IMR-90 (cell line): ENCODE data around the gene AKR1D1. TPM values are rescaled to one million over a fixed set of nuclear protein-coding genes. Genes with fewer than 3 reads are reported as not detected.

Experiments
- ATAC-seq: fragments of 200-7000 bp; cut with Tn5 transposase; 2 replicates; pipeline ENCODE4 v1.9.1; 2020; ENCODE audit warnings: low read depth, mild to moderate bottlenecking, moderate library complexity
- BruUV-seq: library from RNA; stranded (reverse); fragments of 400-500 nt; replicated peaks from 2 replicates; lab custom pipeline; 2021; lab: Mats Ljungman, UMichigan
- CTCF ChIA-PET: fragments of 300-600 bp; formaldehyde crosslinking; extraction: SDS; loops from one replicate; lab custom pipeline; 2021; ENCODE audit warnings: antibody characterized with exemption; lab: Yijun Ruan, JAX
- POLR2A ChIA-PET: fragments of 300-600 bp; sonication (Branson Sonifier 250); formaldehyde crosslinking; loops from one replicate; lab custom pipeline; 2022; ENCODE audit warnings: antibody characterized with exemption; ENCODE audit not compliant: unreplicated experiment; lab: Charles Lee
- DNase-seq: peaks from one replicate; pipeline ENCODE4 v3.0.0; 2013
- H2AFZ ChIP-seq: replicated peaks from 2 replicates; pipeline ENCODE3; 2013; ENCODE audit warnings: low read length, mild to moderate bottlenecking; ENCODE audit not compliant: poor library complexity
- H2AK5ac ChIP-seq: 2 replicates; pipeline ENCODE4 v1.6.1; 2013; ENCODE audit warnings: low read depth, low read length, inconsistent platforms
- H2AK9ac ChIP-seq: replicated peaks from 2 replicates; pipeline ENCODE3; 2013; ENCODE audit warnings: mild to moderate bottlenecking, low read depth, low read length, moderate library complexity; ENCODE audit not compliant: poor library complexity
- H2BK120ac ChIP-seq: 2 replicates; pipeline ENCODE4 v1.6.1; 2013; ENCODE audit warnings: low read depth, low read length, inconsistent platforms
- H2BK15ac ChIP-seq: 3 replicates; pipeline ENCODE4 v1.6.1; 2013; ENCODE audit warnings: low read depth, low read length, inconsistent platforms
- H2BK20ac ChIP-seq: 2 replicates; pipeline ENCODE4 v1.6.1; 2013; ENCODE audit warnings: low read depth, mild to moderate bottlenecking, inconsistent platforms, low read length, moderate library complexity
- H2BK5ac ChIP-seq: 2 replicates; pipeline ENCODE4 v1.6.1; 2013; ENCODE audit warnings: mild to moderate bottlenecking, low read depth, low read length, inconsistent platforms; ENCODE audit not compliant: poor library complexity, severe bottlenecking
- H3K14ac ChIP-seq: replicated peaks from 2 replicates; pipeline ENCODE4 v1.6.1; 2013; ENCODE audit warnings: low read depth, low read length, inconsistent platforms
- H3K18ac ChIP-seq: 2 replicates; pipeline ENCODE4 v1.6.1; 2013; ENCODE audit warnings: low read depth, low read length, control low read depth
- H3K23ac ChIP-seq: 2 replicates; pipeline ENCODE4 v1.6.1; 2013; ENCODE audit warnings: low read depth, low read length, inconsistent platforms
- H3K27ac ChIP-seq: 2 replicates; pipeline ENCODE4 v1.5.1; 2013; ENCODE audit warnings: mild to moderate bottlenecking, control low read depth, low read length; ENCODE audit not compliant: insufficient read depth
- H3K27me3 ChIP-seq: 2 replicates; pipeline ENCODE4 v1.6.1; 2013; ENCODE audit warnings: low read length; ENCODE audit not compliant: control insufficient read depth, insufficient read depth
- H3K36me3 ChIP-seq: 2 replicates; pipeline ENCODE4 v1.6.1; 2013; ENCODE audit warnings: low read length, mixed read lengths; ENCODE audit not compliant: control insufficient read depth, insufficient read depth
- H3K4ac ChIP-seq: 2 replicates; pipeline ENCODE4 v1.6.1; 2013; ENCODE audit warnings: low read depth, low read length, inconsistent platforms
- H3K4me1 ChIP-seq: 2 replicates; pipeline ENCODE4 v1.6.1; 2013; ENCODE audit warnings: low read length, mixed read lengths; ENCODE audit not compliant: control insufficient read depth, insufficient read depth
- H3K4me2 ChIP-seq: 2 replicates; pipeline ENCODE4 v1.6.1; 2013; ENCODE audit warnings: low read depth, mild to moderate bottlenecking, control low read depth, low read length, moderate library complexity
- H3K4me3 ChIP-seq: 2 replicates; pipeline ENCODE4 v1.5.1; 2013; ENCODE audit warnings: low read depth, mild to moderate bottlenecking, control low read depth, low read length, moderate library complexity; ENCODE audit not compliant: insufficient read depth
- H3K56ac ChIP-seq: 2 replicates; pipeline ENCODE4 v1.6.1; 2013; ENCODE audit warnings: low read length, inconsistent platforms; ENCODE audit not compliant: insufficient read depth; ENCODE audit errors: extremely low read depth
- H3K79me1 ChIP-seq, 2 experiments: 2 replicates each; pipeline ENCODE4 v1.6.1; 2013; ENCODE audit warnings: low read length in 2 of 2, inconsistent platforms in 1 of 2, low read depth in 1 of 2
- H3K9ac ChIP-seq: 2 replicates; pipeline ENCODE4 v1.6.1; 2013; ENCODE audit warnings: low read depth, low read length, control low read depth
- H3K9me1 ChIP-seq: 2 replicates; pipeline ENCODE4 v1.6.1; 2013; ENCODE audit warnings: low read length, inconsistent platforms; ENCODE audit not compliant: insufficient read depth
- H3K9me3 ChIP-seq: 2 replicates; pipeline ENCODE4 v1.6.1; 2013; ENCODE audit warnings: low read length; ENCODE audit not compliant: control insufficient read depth, insufficient read depth
- H4K20me1 ChIP-seq: 2 replicates; pipeline ENCODE4 v1.6.1; 2013; ENCODE audit warnings: low read length, inconsistent platforms; ENCODE audit not compliant: insufficient read depth
- H4K5ac ChIP-seq: 2 replicates; pipeline ENCODE4 v1.6.1; 2013; ENCODE audit warnings: mild to moderate bottlenecking, low read depth, low read length, control low read depth
- H4K8ac ChIP-seq, 2 experiments: 2 replicates each; pipeline ENCODE4 v1.6.1; 2013; ENCODE audit warnings: low read depth in 2 of 2, low read length in 2 of 2, control low read depth in 1 of 2, inconsistent platforms in 1 of 2
- H4K91ac ChIP-seq: 2 replicates; pipeline ENCODE4 v1.6.1; 2013; ENCODE audit warnings: low read depth, low read length, inconsistent platforms; ENCODE audit not compliant: insufficient read depth
- CEBPB ChIP-seq: IDR thresholded peaks from 2 replicates; pipeline ENCODE4 v1.6.1; 2012; ENCODE audit warnings: low read depth, low read length, improper control_type of control experiment
- CHD1 ChIP-seq: IDR thresholded peaks from 2 replicates; pipeline ENCODE4 v1.6.1; 2012; ENCODE audit warnings: low read depth, low read length, improper control_type of control experiment
- ELK1 ChIP-seq: fragments of 150-350 bp; IDR thresholded peaks from 2 replicates; pipeline ENCODE4 v1.6.1; 2016; ENCODE audit warnings: low read depth, mild to moderate bottlenecking, low read length, moderate library complexity, borderline replicate concordance
- FOS ChIP-seq: fragments of 150-350 bp; IDR thresholded peaks from 2 replicates; pipeline ENCODE4 v1.6.1; 2016; ENCODE audit warnings: low read depth, low read length
- NFE2L2 ChIP-seq: fragments of 150-350 bp; IDR thresholded peaks from 2 replicates; pipeline ENCODE4 v1.6.1; 2016; ENCODE audit warnings: low read depth, mild to moderate bottlenecking, low read length
- POLR2A ChIP-seq: IDR thresholded peaks from 2 replicates; pipeline ENCODE4 v1.6.1; 2012; ENCODE audit warnings: mild to moderate bottlenecking, low read depth, low read length
- SMC3 ChIP-seq: fragments of 150-350 bp; IDR thresholded peaks from 2 replicates; pipeline ENCODE4 v1.6.1; 2016; ENCODE audit warnings: low read depth, mild to moderate bottlenecking, antibody characterized with exemption, low read length, moderate library complexity
- WGBS, 2 experiments: methylation state at CpG; one replicate each; pipeline versions ENCODE4 v1.1.5 to v1.1.7; 2013; ENCODE audit warnings: missing lambda C conversion rate in 2 of 2; ENCODE audit not compliant: insufficient read length in 1 of 2; ENCODE audit errors: extremely low coverage in 2 of 2; 5-methylcytosine and 5-hydroxymethylcytosine counted together
- dilution Hi-C: fragments of 300-500 bp; cut with HindIII; formaldehyde crosslinking; loops from one replicate; pipeline ENCODE4 v1.14.3; 2018; ENCODE audit warnings: low sequenced_read_pairs; ENCODE audit not compliant: unreplicated experiment
- in situ Hi-C: fragments of 300-500 bp; cut with MboI; formaldehyde crosslinking; loops from 3 replicates; pipeline ENCODE4 v1.14.3; 2019; ENCODE audit warnings: low sequenced_read_pairs, inconsistent platforms, mixed read lengths
- intact Hi-C: fragments of 100-400 bp; cut with micrococcal nuclease; formaldehyde crosslinking; loops from 2 replicates; pipeline ENCODE4 v1.10.0; 2022
- polyA plus RNA-seq, 3 experiments: library from polyadenylated mRNA; depleted of rRNA; stranded (reverse); fragments of >200 nt; gene quantifications; 2 replicates each; pipeline ENCODE4 v1.2.3, GENCODE V29; 2012; ENCODE audit warnings: low replicate concordance in 1 of 3
- total RNA-seq: library from RNA; depleted of rRNA; stranded (reverse); fragments of >200 nt; gene quantifications from 2 replicates; pipeline ENCODE4 v1.2.3, GENCODE V29; 2012
- TF ChIP-seq, protein P1 (sequence below): fragments of 150-350 bp; IDR thresholded peaks from 2 replicates; pipeline ENCODE4 v1.6.1; 2017; ENCODE audit warnings: mild to moderate bottlenecking, antibody characterized with exemption, low read length, low read depth
- TF ChIP-seq, protein P2 (sequence below): conservative IDR thresholded peaks from 2 replicates; pipeline ENCODE4 v1.5.1; 2012; ENCODE audit warnings: mild to moderate bottlenecking, low read depth, low read length, improper control_type of control experiment

AKR1D1 gene
- total and polyA plus RNA-seq, 2 of the 4 experiments (the other 2 are of a cell fraction) = not detected

DNA sequence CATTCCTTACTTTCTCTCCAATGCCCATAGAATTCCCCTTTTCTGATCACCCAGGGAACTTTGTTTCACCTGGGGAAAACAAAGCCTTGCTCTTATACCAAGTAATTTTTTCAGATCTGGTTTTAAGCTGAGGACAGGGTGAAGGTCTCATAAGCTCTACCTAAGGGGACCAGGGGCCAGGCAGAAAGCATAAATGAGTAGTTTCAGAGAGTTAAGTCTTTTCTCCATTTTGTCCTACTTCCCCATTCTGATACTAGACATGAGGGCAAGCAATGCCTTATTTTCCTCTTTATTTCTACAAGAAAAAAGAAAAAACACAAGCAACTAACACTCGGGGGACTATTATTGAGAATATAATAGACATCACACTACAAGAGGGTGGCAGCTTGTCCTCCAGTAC, 2.9 kb downstream of the AKR1D1 start:
- Histone ChIP-seq H3K4ac (no peak overlapping the region), H3K14ac (no peak overlapping the region), H3K36me3 (no peaks in the 10 kb centered on the region), H2BK120ac (no peak overlapping the region), H2BK5ac (no peak overlapping the region), H3K9me1 (no peaks in the 10 kb centered on the region), H3K27me3 (no peaks in the 10 kb centered on the region), H2AK5ac (no peak overlapping the region), H3K27ac (no peak overlapping the region), H2AK9ac (no peak overlapping the region), H4K91ac (no peak overlapping the region), H4K8ac (no peak overlapping the region), H2BK15ac (no peak overlapping the region), H3K56ac (no peak overlapping the region), H3K4me2 (no peak overlapping the region), H2AFZ (no peak overlapping the region), H3K18ac (no peak overlapping the region), H4K5ac (no peak overlapping the region), H3K79me1 (no peaks in the 10 kb centered on the region), H3K9me3 (no peaks in the 10 kb centered on the region), H3K4me1 (no peaks in the 10 kb centered on the region), H3K9ac (no peak overlapping the region), H3K4me3 (no peak overlapping the region), H3K23ac (no peak overlapping the region), H2BK20ac (no peak overlapping the region), H4K20me1 (no peaks in the 10 kb centered on the region)
- no CpG with 5 or more reads among the region's 1 CpG for WGBS, 2 experiments
- POLR2A ChIA-PET = no interaction called here
- no TSS peak for BruUV-seq
- CTCF ChIA-PET = no interaction called here
- in situ Hi-C loops = no loop called here
- TF ChIP-seq POLR2A (no peak), NFE2L2 (no peak), CHD1 (no peak), FOS (no peak), ELK1 (no peak), CEBPB (no peak), SMC3 (no peak)
- TF ChIP-seq, protein P1, sequence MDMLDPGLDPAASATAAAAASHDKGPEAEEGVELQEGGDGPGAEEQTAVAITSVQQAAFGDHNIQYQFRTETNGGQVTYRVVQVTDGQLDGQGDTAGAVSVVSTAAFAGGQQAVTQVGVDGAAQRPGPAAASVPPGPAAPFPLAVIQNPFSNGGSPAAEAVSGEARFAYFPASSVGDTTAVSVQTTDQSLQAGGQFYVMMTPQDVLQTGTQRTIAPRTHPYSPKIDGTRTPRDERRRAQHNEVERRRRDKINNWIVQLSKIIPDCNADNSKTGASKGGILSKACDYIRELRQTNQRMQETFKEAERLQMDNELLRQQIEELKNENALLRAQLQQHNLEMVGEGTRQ = no peak
- TF ChIP-seq, protein P2, sequence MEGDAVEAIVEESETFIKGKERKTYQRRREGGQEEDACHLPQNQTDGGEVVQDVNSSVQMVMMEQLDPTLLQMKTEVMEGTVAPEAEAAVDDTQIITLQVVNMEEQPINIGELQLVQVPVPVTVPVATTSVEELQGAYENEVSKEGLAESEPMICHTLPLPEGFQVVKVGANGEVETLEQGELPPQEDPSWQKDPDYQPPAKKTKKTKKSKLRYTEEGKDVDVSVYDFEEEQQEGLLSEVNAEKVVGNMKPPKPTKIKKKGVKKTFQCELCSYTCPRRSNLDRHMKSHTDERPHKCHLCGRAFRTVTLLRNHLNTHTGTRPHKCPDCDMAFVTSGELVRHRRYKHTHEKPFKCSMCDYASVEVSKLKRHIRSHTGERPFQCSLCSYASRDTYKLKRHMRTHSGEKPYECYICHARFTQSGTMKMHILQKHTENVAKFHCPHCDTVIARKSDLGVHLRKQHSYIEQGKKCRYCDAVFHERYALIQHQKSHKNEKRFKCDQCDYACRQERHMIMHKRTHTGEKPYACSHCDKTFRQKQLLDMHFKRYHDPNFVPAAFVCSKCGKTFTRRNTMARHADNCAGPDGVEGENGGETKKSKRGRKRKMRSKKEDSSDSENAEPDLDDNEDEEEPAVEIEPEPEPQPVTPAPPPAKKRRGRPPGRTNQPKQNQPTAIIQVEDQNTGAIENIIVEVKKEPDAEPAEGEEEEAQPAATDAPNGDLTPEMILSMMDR = no peak
- no peak for DNase-seq
- intact Hi-C loops = no loop called here
- ATAC-seq = no peak
- dilution Hi-C loops = no loop called here
